Stimulated activated CD4-positive, alpha-beta T cell treated with anti-CD3 and anti-CD28 coated beads, Interleukin-1b, Interleukin-23, amount 100 ng/mL, for 48 hours (primary cell): Measurements from ENCODE around the gene CLPSL2.
A peak's percentile ranks its signal among the peaks of the same experiment; 100 is the strongest.
"Not testable (repeated sequence)": the region's sequence is repeated elsewhere in the genome, so short reads cannot be mapped to it uniquely, and the experiment has no call there.

ENCODE experiments used
- DNase-seq: peaks from one replicate; pipeline ENCODE4 v3.0.0-alpha.2; 2020

Gene CLPSL2

DNA sequence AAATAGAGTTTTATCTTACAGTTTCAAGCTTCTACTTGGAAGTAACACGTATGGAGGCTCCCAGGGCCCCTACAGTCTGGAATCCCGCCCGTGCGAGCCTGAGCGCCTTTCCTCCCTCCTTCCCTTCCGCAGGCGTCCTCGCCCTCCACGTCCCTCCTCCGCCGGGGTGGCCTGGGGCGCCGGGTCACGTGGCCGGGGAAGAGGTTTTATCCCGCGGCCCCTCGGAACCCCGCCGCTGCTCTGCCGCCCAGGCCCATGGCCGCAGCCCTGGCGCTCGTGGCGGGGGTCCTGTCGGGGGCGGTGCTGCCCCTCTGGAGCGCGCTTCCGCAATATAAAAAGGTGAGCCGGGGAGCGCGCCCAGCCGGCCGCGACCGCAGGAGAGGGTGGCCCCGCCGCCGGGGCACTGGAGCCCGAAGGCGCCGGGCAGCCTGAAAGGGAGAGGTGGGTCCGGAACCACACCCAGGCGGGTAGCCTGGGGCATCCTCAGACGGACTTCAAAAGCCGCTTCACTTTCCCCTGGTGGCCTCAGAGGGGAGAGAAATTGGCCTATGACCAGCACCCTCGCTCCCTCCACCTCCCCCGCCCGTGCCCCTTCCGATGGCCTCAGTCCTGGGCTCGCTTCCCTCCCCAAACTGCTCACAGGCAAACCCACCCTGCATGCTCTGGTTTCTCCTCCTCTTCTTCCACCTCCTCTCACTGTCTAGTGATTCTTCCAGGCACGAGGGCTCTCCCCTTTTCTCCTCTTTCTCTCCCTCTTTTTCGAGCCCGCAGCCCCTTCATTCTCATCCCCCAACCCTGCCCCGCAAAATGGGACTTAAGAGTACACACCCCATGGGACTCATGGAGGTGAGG, at the start of gene CLPSL2:
Gene CLPSL2, plus strand, starts transcription at position 235 of the 852 bp plus-strand sequence. Its CDS starts 21 bp downstream, at position 256.
- DNase-seq = no peak

- peak; percentile 43 for DNase-seq
Measured at GRCh38 chr6:35727231-35727934, 49.0 kb upstream of the CLPSL2 start.

- DNase-seq = peak; percentile 91
Measured at GRCh38 chr6:35727935-35728682, 48.3 kb upstream of the CLPSL2 start.

DNA sequence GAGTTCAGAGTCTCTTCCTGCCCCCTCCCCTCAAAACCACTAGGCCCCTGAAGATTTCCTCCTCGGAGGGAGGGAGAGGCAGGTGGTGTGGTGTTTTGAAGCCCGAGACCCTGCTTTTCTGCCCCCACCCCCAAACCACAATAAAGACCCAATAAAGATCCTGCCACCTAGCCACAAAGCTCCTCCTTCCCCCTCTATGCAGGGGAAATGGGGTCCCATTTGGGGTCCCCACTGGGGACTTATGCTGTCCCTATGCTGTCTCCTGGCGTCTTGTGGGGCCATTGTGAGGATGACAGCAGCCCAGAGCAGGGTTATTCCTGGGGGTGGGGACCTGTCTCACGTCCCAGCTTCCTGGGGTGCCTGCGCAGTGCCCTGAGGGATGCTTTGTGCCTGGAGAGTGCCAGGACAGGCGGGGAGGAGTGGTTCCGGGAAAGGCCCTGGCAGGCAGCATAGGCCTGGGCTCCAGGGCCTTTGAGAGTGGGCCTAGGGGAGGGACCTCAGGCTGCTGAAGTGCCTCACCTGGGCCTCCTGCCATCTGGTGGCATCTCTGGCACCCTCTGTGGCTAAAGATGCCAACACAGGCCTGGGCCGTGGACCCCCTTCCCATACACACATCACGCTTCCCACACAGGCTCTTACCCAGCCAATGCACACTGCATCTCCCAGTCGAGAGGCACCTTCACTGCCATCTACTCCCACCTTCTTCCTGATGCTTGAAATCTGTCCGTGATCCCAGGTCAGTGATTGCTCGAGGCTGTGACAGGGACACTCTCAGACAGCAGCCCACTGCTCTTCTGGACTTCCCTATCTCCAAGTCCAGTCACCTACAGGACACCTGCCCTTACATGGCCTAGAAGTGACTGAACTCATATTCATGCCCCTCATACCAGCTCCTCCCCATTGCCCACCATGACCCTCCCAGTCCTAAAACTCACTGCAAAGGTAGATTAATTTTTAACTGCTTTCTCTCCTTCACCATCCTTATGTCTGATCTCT, 47.4 kb upstream of the CLPSL2 start:
- peak; percentile 42 for DNase-seq

DNA sequence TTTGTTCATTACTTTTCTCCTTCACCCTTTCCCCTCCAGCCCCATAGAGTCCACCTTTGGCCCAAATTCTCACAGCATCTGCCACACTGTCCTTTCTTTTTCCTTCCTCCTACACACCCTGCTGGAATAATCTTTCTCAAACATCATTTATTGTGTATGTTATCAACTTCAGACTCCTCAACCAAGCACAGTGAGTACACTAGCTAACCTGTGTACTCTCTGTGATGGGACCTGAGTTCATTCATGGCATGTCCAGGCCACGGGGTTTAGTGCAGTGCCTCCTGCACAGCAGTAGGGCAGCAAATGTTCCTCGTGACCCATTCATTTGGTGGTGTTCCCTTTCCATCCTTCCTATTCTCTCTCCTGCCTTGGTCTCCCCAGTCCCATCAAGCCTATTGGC, 46.7 kb upstream of the CLPSL2 start:
- no peak for DNase-seq

DNA sequence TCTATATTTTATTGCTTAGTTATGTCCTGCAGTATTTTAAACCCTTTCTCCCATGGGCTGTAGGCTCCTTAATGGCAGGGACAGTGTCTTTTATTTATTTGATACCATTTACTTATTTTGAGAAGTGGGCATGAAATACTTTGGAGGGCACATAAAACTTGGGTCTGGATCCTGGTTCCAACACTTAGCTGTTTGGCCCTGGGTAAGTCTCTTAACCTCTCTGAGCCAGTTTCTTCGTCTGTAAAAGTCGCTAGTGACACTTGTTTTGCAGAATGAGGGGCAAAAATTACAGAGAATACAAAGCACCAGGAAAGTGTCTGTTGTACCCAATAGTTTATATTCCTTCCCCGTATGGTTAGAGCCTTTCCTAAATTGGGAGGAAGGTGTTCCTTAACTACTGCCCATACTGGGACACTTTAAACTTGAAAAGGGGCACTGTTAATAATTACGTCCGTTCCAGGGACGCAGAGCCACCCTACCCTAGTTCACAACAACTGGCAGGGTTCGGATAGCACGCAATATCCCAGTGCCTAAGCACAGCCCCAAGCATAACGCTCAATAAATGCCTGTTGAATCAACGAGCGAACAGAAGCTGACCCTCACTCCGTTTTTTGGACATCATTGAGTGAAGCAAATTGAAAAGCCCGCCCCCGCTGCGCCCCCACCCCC, 45.5 kb upstream of the CLPSL2 start:
- DNase-seq = no peak

- DNase-seq = peak; percentile 94
Measured at GRCh38 chr6:35731414-35731735, 45.0 kb upstream of the CLPSL2 start.

- peak; percentile 95 for DNase-seq
Measured at GRCh38 chr6:35731736-35732532, 44.5 kb upstream of the CLPSL2 start.

- DNase-seq = no peak
Measured at GRCh38 chr6:35733633-35734032, 42.8 kb upstream of the CLPSL2 start.

DNA sequence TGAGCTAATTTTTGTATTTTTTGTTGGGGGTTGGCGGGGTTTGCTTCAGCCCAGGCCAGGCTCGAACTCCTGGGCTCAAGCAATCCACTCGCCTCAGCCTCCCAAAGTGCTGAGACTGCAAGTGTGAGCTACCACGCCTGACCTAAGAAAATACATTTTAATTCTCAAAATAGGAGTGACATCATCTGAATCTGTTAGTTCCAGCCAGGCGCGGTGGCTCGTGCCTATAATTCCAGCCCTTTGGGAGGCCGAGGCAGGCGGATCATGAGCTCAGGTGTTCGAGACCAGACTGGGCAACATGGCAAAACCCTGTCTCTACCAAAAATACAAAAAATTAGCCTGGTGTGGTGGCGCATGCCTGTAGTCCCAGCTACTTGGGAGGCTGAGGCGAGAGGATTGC, 42.1 kb upstream of the CLPSL2 start:
- DNase-seq = not testable (repeated sequence)

GRCh38 chr6:35735452-35735851, 40.9 kb upstream of the CLPSL2 start:
- DNase-seq = no peak

DNA sequence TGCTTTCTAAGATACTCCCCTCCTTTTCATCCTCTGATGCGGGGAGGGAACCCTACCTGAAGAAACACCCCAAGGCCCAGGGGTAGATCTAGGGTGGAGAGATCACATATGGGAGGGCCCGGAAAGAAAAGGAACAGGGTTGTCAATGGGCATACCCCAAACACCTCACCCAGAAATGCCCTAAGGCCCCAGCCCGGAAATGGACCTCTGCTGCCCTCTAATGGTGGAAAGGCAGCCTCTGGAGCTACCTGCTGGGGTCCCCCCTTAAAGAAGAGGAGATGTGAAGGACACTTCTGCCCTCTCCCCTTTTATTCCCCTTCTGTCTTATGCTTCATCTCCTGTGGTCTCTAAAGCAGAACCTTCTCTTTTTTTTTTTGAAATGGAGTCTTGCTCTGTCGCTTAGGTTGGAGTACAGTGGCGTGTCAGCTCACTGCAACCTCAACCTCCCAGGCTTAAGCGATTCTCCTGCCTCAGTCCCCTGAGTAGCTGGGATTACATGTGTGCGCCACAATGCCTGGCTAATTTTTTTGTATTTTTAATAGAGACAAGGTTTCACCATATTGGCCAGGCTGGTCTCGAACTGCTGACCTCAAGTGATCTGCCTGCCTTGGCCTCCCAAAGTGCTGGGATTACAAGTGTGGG, 40.0 kb upstream of the CLPSL2 start:
- peak; percentile 82 for DNase-seq

DNA sequence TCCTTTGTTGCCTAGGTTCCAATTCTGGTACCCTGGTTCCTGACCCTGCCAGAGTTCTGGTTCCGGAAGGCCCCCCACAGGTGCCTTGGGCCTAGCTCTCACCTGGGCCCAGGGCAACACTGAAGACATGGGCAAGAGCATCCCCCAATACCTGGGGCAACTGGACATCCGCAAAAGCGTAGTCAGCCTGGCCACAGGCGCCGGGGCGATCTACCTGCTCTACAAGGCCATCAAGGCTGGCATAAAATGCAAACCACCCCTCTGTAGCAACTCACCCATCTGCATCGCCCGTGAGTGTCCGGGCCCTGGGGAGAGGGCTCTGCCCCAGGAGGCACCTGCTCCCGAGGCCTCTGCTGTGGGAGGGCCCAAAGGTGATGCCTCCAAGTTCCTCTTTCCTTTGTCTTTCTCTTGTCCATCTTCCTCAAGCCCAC, 39.4 kb upstream of the CLPSL2 start, which contains the start of gene ARMC12:
Gene ARMC12, plus strand, starts transcription at position 51 of the 431 bp plus-strand sequence. Its CDS starts 77 bp downstream, at position 128.
- DNase-seq = no peak

DNA sequence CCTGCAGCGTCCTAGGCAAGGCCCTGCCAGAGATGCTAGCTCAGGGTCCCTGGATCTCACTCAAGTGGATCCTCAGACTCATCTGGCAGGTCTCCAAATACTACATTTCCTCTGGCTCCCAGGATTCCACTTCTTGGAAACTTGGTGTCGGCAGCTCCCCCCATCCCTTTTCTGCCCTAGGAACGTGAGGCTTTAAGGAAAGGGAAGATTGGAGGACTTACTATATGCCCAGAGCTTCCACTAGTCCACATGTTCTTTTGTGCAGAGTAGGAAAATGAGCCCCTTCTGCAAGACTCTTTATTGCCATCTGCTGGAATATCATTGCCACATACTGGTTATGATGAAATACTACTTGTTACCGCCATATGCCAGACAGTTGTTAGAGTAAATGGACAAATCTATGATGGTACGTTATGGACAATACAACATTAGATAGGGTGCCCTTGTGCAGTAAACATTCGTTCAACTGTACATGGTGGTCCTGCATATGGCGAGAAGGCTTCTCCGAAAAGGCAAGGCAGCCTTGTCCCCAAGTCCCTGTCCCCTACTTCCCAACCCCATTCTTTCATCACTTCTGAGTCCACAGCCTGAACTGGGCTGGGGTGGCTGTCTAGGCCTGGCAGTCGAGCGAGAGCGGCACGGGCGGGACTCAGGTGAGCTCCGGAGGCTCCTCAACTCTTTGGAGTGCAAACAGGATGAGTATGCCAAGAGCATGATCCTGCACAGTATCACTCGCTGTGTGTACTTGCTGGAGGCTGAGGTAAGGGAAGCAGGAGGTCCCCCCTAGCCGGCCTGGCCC, 38.8 kb upstream of the CLPSL2 start:
- DNase-seq = no peak

DNA sequence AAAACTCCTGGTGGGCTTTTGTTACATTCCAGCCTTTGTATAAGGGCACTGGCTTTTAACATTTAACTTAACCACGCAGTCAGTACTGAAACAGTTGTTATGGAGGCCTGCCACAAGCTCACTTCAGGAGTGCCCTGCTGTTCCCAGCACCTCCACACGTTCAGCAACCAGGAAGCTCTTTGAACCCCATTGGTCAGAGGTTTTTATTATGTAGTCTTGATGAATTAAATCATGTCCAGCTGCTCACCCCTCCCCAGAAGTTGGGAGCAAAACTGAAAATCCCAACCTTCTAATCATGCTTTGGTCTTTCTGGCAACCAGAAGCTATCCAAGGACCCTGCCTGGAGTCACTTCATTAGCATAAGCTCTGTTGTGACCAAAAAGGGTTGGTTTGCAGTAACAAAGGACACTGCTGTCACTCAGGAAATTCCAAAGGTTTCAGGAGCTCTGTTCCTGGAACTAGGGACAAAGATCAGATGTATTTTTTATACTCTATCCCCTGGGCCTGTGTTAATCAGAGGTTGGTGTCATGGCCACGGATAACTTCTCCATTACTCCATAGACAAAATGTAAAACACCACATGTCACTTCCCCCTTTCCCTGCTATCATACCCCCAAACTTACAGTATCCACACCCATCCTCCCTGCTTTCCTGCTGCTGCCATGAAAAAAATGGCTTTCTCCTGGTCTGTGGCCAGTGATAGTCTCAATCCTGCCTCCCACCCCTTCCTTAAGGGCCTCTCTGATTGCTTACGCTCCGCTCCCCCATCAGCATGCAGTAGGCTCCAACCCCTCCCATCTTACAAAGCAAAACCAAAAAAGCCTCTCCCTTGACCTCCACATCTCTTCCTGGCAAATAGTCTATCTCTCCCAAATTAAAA, 36.5 kb upstream of the CLPSL2 start:
- no peak for DNase-seq

DNA sequence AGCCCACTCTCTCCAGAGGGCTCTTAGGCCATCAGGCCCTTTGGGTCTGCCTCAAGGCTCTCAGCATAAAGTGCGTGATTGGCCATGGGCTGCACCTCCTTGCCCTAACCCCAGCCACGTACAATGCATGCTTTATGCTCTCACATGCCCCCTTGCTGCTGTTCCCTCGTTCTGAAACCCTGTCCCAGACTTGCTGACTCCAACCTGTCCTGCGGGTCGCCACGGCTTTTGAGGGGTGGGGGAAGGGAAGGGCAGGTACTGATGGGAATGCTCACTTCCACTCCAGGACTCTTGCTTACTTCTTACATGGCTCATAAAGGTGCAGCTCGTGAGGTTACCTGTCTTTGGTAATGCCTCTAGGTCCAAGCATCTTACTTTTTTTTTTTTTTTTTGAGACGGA, 33.6 kb upstream of the CLPSL2 start:
- DNase-seq = no peak

DNA sequence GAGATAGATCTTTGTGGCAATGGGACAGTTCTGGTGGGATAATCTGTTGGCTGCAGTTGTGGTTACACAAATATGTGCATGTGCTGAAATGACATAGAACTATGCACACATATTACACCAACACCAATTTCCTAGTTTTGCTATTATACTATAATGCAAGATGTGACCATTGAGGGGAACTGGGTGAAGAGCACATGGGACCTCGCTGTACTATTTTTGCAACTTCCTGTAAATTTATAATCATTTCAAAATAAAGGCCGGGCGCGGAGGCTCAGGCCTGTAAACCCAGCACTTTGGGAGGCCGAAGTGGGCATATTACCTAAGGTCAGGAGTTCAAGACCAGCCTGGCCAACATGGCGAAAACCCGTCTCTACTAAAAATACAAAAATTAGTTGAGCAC, 30.9 kb upstream of the CLPSL2 start:
- no peak for DNase-seq

DNA sequence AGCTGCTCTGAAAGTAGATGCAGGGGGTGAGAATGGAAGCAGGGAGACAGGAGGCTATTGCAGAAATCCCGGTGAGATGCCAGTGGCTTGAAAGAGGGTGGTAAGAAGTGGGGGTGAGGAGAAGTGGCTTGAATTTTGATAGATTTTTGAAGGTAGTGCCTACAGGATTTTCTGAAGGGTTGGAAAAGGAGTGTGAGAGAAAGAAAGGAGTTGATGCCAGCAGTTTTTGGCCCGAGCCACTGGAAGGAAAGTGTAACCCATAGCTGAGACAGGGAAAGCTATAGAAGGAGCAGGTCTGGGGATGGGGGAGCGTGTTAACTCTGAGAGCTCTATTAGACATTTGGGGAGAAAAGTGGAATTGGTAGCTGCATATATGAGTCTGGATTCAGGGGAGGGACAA, 29.9 kb upstream of the CLPSL2 start:
- DNase-seq = no peak
